ENCODE data around the gene RHBDD3. TPM values are rescaled to one million over a fixed set of nuclear protein-coding genes. Genes with fewer than 3 reads are reported as not detected.

RHBDD3 gene
- total and polyA plus RNA-seq, 2 of the 8 experiments (the other 6 are each of a cell fraction or from before 2014, with no cell fraction given), result 72.1 to 117 TPM

DNA sequence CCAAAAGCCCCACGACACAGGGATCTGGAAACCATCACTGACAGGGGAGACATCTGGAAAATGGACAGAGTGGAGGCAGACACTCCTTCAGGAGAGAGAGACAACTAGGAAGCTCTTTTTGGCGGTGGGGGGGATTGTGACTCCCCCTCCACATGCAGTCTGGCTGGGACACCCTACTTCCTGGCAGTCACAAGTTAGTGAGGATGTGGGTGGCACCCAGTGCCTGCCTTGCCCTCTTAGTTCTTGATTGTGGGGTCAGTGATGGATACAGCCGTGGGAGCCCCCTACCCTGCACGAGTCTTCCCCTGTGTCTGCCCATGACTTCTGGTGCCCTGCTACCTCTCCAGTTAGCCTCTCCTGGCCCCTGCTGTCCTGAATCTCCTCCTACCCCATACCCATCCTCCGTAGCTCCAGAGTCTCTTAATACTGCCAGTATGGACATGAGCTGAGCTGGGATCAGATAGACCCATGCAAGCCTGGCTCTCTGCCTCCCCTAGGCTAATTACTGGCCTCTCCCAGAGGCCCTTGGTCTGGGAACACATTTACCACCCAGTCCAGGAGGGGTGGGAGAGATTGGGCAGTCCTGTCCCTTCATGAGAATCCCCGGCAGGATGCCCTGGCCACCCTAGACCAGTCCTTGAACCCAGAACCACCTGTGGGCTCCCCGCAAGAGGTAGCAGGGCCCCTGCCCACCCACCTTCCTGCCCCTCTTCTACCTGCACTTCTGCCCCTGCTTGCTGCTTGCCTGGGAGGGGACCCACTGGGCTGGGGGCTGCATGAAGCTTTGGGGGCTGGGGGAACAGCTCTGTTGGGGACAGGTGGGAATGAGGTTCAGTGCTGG is 22.8 kb downstream of the RHBDD3 start:
- Histone ChIP-seq H3K27me3 (replicated peaks in 1 of 4; ENCODE audit: control insufficient read depth in 3 of 4, extremely low read depth in 1 of 4, insufficient read depth in 3 of 4, low read length in 3 of 4) (no peaks in the 10 kb centered on the region), H3K56ac (replicated peaks; ENCODE audit: insufficient read length, low read depth, low read length) (no peak overlapping the region), H3K4me3 (ENCODE audit: extremely low read depth in 1 of 4, insufficient read depth in 2 of 4, low read depth in 3 of 4, low read length in 4 of 4) (no peak overlapping the region), H3K4me1 (replicated peaks in 1 of 4; ENCODE audit: control insufficient read depth in 3 of 4, insufficient read depth in 4 of 4, low read length in 3 of 4) (no peaks in the 10 kb centered on the region), H3K9ac (replicated peaks in 1 of 4; ENCODE audit: extremely low read depth in 1 of 4, low read depth in 3 of 4, low read length in 3 of 4) (no peak overlapping the region), H3K79me1 (ENCODE audit: low read depth, low read length) (no peaks in the 10 kb centered on the region), H3K18ac (ENCODE audit: extremely low read depth, low read length) (no peak overlapping the region), H2AK5ac (ENCODE audit: low read depth, low read length) (no peak overlapping the region), H3K4ac (replicated peaks; ENCODE audit: insufficient read length, low read depth, low read length) (no peak overlapping the region), H3K27ac (ENCODE audit: low read depth, low read length) (no peak overlapping the region), H3K9me3 (ENCODE audit: insufficient read depth in 2 of 2, low read depth in 1 of 2, low read length in 1 of 2) (no peaks in the 10 kb centered on the region), H3K23me2 (ENCODE audit: low read depth, low read length) (no peaks in the 10 kb centered on the region), H3K36me3 (ENCODE audit: control insufficient read depth in 2 of 4, insufficient read depth in 4 of 4, low read length in 3 of 4) (no peaks in the 10 kb centered on the region), H2BK5ac (ENCODE audit: low read depth, low read length) (no peak overlapping the region), H3K79me2 (ENCODE audit: control insufficient read depth in 1 of 2, insufficient read depth in 2 of 2, low read length in 2 of 2) (no peaks in the 10 kb centered on the region), H3K4me2 (ENCODE audit: insufficient read depth in 1 of 2, low read depth in 2 of 2, low read length in 2 of 2) (no peak overlapping the region), H3K23ac (ENCODE audit: insufficient read length) (no peak overlapping the region), H4K8ac (ENCODE audit: extremely low read depth, insufficient read depth, low read length) (no peak overlapping the region; the same call in 1 of the 2 replicates), H2BK15ac (ENCODE audit: low read length) (no peak overlapping the region), H2BK20ac (ENCODE audit: low read length) (no peak overlapping the region), H4K5ac (ENCODE audit: insufficient read length, low read depth, low read length) (no peak overlapping the region), H2AFZ (ENCODE audit: low read length) (no peak overlapping the region), H4K20me1 (replicated peaks in 1 of 2; ENCODE audit: control insufficient read depth in 1 of 2, insufficient read depth in 2 of 2, low read length in 2 of 2) (no peaks in the 10 kb centered on the region), H2BK120ac (replicated peaks; ENCODE audit: low read depth, low read length) (no peak overlapping the region), H4K91ac (replicated peaks; ENCODE audit: insufficient read length, low read length) (no peak overlapping the region), H2BK12ac (ENCODE audit: low read depth, low read length) (no peak overlapping the region), H3K14ac (ENCODE audit: insufficient read length) (no peak overlapping the region)
- no peak for DNase-seq (ENCODE audit: low read depth in 1 of 2, low spot score in 2 of 2)
- 87% methylated on average over 7 of the region's 7 CpGs; no CpG with 5 or more reads in 1 of the 2 experiments for WGBS, 2 experiments (ENCODE audit: extremely low coverage in 1 of 2, insufficient coverage in 1 of 2, insufficient read length in 1 of 2, insufficient replicate concordance in 2 of 2, low coverage in 1 of 2, low lambda C conversion rate in 2 of 2, missing lambda C conversion rate in 1 of 2)
- no peak for FAIRE-seq
- CTCF ChIA-PET (ENCODE audit: partially characterized antibody), result interaction anchor here (0.5 to 6.2 kb wide), 52 partner anchors 9 to 547 kb away, joined by 3 to 84 read pairs (median 4); partner anchors contain the start of genes EMID1 and KREMEN1
- POLR2A ChIA-PET (ENCODE audit: partially characterized antibody), result interaction anchor here (1.2 to 1.9 kb wide), 4 partner anchors 10 to 40 kb away, joined by 3 to 6 read pairs (median 4); partner anchors contain the start of genes EWSR1 and RHBDD3
- TF ChIP-seq SP4 (IDR thresholded peaks at IDR 0.05; ENCODE audit: low read length) (no peak), EZH2 (IDR thresholded peaks at IDR 0.05; ENCODE audit: low read depth, low read length, severe bottlenecking) (no peak), JUND (IDR thresholded peaks at IDR 0.05; ENCODE audit: low read length) (no peak), FOSL1 (IDR thresholded peaks at IDR 0.05; ENCODE audit: insufficient read depth, low read depth, low read length) (no peak), BACH1 (IDR thresholded peaks at IDR 0.05; ENCODE audit: low read length) (no peak), CBX5 (IDR thresholded peaks at IDR 0.05; ENCODE audit: low read depth, low read length) (no peak)
- TF ChIP-seq, protein P1, sequence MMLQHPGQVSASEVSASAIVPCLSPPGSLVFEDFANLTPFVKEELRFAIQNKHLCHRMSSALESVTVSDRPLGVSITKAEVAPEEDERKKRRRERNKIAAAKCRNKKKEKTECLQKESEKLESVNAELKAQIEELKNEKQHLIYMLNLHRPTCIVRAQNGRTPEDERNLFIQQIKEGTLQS (IDR thresholded peaks at IDR 0.05; ENCODE audit: insufficient read depth, low read depth, low read length), result no peak
- TF ChIP-seq, protein P2, sequence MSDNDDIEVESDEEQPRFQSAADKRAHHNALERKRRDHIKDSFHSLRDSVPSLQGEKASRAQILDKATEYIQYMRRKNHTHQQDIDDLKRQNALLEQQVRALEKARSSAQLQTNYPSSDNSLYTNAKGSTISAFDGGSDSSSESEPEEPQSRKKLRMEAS (IDR thresholded peaks at IDR 0.05), result no peak
